Measurements from ENCODE around the gene TEX22.

DNA sequence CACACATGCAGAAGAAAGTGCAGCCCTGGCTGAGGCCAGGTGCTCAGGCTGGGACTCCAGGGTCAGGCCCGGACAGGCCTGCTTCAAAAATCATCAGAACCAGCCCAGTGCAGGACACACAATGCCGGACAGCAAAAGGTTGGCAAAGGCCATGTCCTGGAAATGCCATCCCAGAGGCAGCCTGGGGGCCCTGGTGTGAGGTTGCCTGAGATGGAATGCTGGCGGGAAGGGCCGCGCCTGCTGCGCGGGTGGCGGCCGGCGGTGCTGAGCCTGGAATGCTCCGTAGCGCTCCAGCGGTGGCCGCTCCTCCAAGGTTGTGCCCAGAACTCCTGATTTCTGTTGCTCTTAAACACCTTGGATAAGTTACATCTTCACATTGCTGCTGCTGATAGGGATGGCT lies 54.6 kb downstream of the TEX22 start:
- no peak for TF ChIP-seq CTCF (conservative IDR thresholded peaks at IDR 0.05)
- TF ChIP-seq ZFX (IDR thresholded peaks at IDR 0.05), result no peak

All from C4-2B (cell line).